BE2C (cell line): ENCODE measurements around the gene PIP5K1A.

Experiments
- DNase-seq: peaks from one replicate; pipeline ENCODE4 v3.0.0-alpha.2; 2020
- H3K27me3 ChIP-seq: fragments of 250-450 bp; sonication (Bioruptor Pico); 2 replicates; pipeline ENCODE4 v1.5.1; 2020; ENCODE audit warnings: mild to moderate bottlenecking
- H3K36me3 ChIP-seq: fragments of 250-450 bp; sonication (Bioruptor Pico); 2 replicates; pipeline ENCODE4 v1.5.1; 2020; ENCODE audit warnings: mild to moderate bottlenecking
- H3K4me1 ChIP-seq: fragments of 250-450 bp; sonication (Bioruptor Pico); 2 replicates; pipeline ENCODE4 v1.5.1; 2020
- H3K4me3 ChIP-seq: 2 replicates; pipeline ENCODE4 v1.5.1; 2011; ENCODE audit warnings: low read depth, low read length
- H3K9me3 ChIP-seq: fragments of 250-450 bp; sonication (Bioruptor Pico); 2 replicates; pipeline ENCODE4 v1.5.1; 2020
- CTCF ChIP-seq: IDR thresholded peaks from 2 replicates; pipeline ENCODE4 v1.5.1; 2012; ENCODE audit warnings: mild to moderate bottlenecking, low read depth, low read length

The PIP5K1A gene

GRCh38 chr1:151255381-151255780 is 57.0 kb downstream of the PIP5K1A start:
- no peak for DNase-seq
- Histone ChIP-seq H3K9me3 (no peaks in the 10 kb centered on the region), H3K4me3 (peak overlapping the region; percentile 99), H3K36me3 (no peaks in the 10 kb centered on the region; the same call in 1 of the 2 replicates), H3K27me3 (no peaks in the 10 kb centered on the region), H3K4me1 (peaks cover 3% of the 10 kb centered on the region)
- no peak for TF ChIP-seq CTCF

- no peak for TF ChIP-seq CTCF
- no peaks in the 10 kb centered on the region for H3K27me3 ChIP-seq
- H3K9me3 ChIP-seq, result no peaks in the 10 kb centered on the region
- no peak for DNase-seq
- no peak overlapping the region for H3K4me3 ChIP-seq
- H3K4me1 ChIP-seq, result peaks cover 3% of the 10 kb centered on the region
- peaks cover 21% of the 10 kb centered on the region for H3K36me3 ChIP-seq
Observed at GRCh38 chr1:151259351-151259750, 61.0 kb downstream of the PIP5K1A start.

GRCh38 chr1:151265446-151266236 is 67.3 kb downstream of the PIP5K1A start:
- no peak overlapping the region for H3K4me3 ChIP-seq
- H3K36me3 ChIP-seq, result peaks cover 54% of the 10 kb centered on the region
- no peaks in the 10 kb centered on the region for H3K27me3 ChIP-seq
- H3K9me3 ChIP-seq, result no peaks in the 10 kb centered on the region
- no peak for TF ChIP-seq CTCF
- DNase-seq, result no peak
- no peaks in the 10 kb centered on the region for H3K4me1 ChIP-seq

- no peak for TF ChIP-seq CTCF
- DNase-seq, result no peak
- Histone ChIP-seq H3K9me3 (no peaks in the 10 kb centered on the region; the same call in 1 of the 2 replicates), H3K4me3 (no peak overlapping the region), H3K27me3 (no peaks in the 10 kb centered on the region), H3K36me3 (peaks cover 53% of the 10 kb centered on the region), H3K4me1 (no peaks in the 10 kb centered on the region)
Observed at GRCh38 chr1:151266315-151266714, 68.0 kb downstream of the PIP5K1A start.

GRCh38 chr1:151266821-151267220 is 68.5 kb downstream of the PIP5K1A start:
- Histone ChIP-seq H3K4me3 (no peak overlapping the region), H3K9me3 (no peaks in the 10 kb centered on the region; the same call in 1 of the 2 replicates), H3K36me3 (peaks cover 48% of the 10 kb centered on the region), H3K27me3 (no peaks in the 10 kb centered on the region), H3K4me1 (no peaks in the 10 kb centered on the region)
- no peak for DNase-seq
- TF ChIP-seq CTCF, result no peak

GRCh38 chr1:151267760-151268159 is 69.4 kb downstream of the PIP5K1A start:
- Histone ChIP-seq H3K9me3 (no peaks in the 10 kb centered on the region; the same call in 1 of the 2 replicates), H3K4me1 (no peaks in the 10 kb centered on the region), H3K36me3 (peaks cover 43% of the 10 kb centered on the region), H3K4me3 (no peak overlapping the region), H3K27me3 (no peaks in the 10 kb centered on the region)
- no peak for DNase-seq
- no peak for TF ChIP-seq CTCF
